A549 (cell line): ENCODE measurements around the gene VPS52. TPM values are rescaled to one million over a fixed set of nuclear protein-coding genes. Genes with fewer than 3 reads are reported as not detected.

Experiments used
- ATAC-seq, 2 experiments: fragments of 200-7000 bp in 1 of 2; fragments of >200 bp in 1 of 2; cut with Nextera tagmentation in 1 of 2; cut with Tn5 transposase in 1 of 2; 3 replicates each; pipeline versions ENCODE4 v1.8.0 to v1.9.1; 2018 to 2020; ENCODE audit warnings: mild to moderate bottlenecking in 1 of 2, moderate library complexity in 1 of 2
- CTCF ChIA-PET: fragments of 300-600 bp; sonication (Branson Sonifier 250); formaldehyde crosslinking; extraction: SDS; loops from one replicate; lab custom pipeline; 2021; ENCODE audit warnings: antibody characterized with exemption, inconsistent platforms; lab: Yijun Ruan, JAX
- POLR2A ChIA-PET: fragments of 350-600 bp; formaldehyde crosslinking; extraction: SDS; loops from one replicate; lab custom pipeline; 2021; ENCODE audit warnings: antibody characterized with exemption, inconsistent platforms; lab: Yijun Ruan, JAX
- DNase-seq, 2 experiments: peaks; one replicate each; pipeline versions ENCODE4 v3.0.0 to v3.0.0-alpha.2; 2011 to 2016; ENCODE audit warnings: low read depth in 1 of 2, low spot score in 1 of 2
- FAIRE-seq: peaks from 2 replicates; lab custom pipeline; 2011; peaks lifted over from hg19 to GRCh38; lab: Jason Lieb, UNC
- H3K27ac ChIP-seq, 2 experiments: fragments of >200 bp; sonication (Bioruptor Twin); formaldehyde crosslinking; 3 replicates each; pipeline ENCODE4 v1.5.1; 2016 to 2017
- H3K4me1 ChIP-seq: fragments of >200 bp; sonication (Bioruptor Twin); formaldehyde crosslinking; 3 replicates; pipeline ENCODE4 v1.6.1; 2016
- H3K4me2 ChIP-seq: fragments of >200 bp; sonication (Bioruptor Twin); formaldehyde crosslinking; 3 replicates; pipeline ENCODE4 v1.6.1; 2016
- H3K4me3 ChIP-seq: fragments of >200 bp; sonication (Bioruptor Twin); formaldehyde crosslinking; 3 replicates; pipeline ENCODE4 v1.5.1; 2016
- H3K9me3 ChIP-seq: fragments of >200 bp; sonication (Bioruptor Twin); formaldehyde crosslinking; 3 replicates; pipeline ENCODE4 v1.6.1; 2016
- CHD4 ChIP-seq: fragments of 200-600 bp; sonication (generic); IDR thresholded peaks from 2 replicates; pipeline ENCODE4 v1.6.1; 2016; ENCODE audit warnings: antibody characterized with exemption, mild to moderate bottlenecking, borderline replicate concordance
- HEYL ChIP-seq: fragments of 250-450 bp; sonication (Bioruptor Pico); IDR thresholded peaks from 2 replicates; pipeline ENCODE4 v1.8.0; 2021; ENCODE audit warnings: mild to moderate bottlenecking, moderate library complexity
- HOXA7 ChIP-seq: fragments of 250-450 bp; sonication (Bioruptor Pico); IDR thresholded peaks from 2 replicates; pipeline ENCODE4 v1.5.0; 2020; ENCODE audit warnings: mild to moderate bottlenecking, moderate library complexity
- JUN ChIP-seq, 2 experiments: fragments of >200 bp; sonication (Bioruptor Twin); formaldehyde crosslinking; IDR thresholded peaks; 2 replicates in 1 of 2; 3 replicates in 1 of 2; pipeline ENCODE4 v1.6.1; 2016 to 2017
- NR3C1 ChIP-seq: fragments of >200 bp; sonication (Bioruptor Twin); formaldehyde crosslinking; IDR thresholded peaks from 3 replicates; pipeline ENCODE4 v1.6.1; 2017
- PHF8 ChIP-seq: fragments of 200-600 bp; sonication (generic); IDR thresholded peaks from 2 replicates; pipeline ENCODE4 v1.6.1; 2016; ENCODE audit warnings: low read depth, mild to moderate bottlenecking, antibody characterized with exemption, moderate library complexity, borderline replicate concordance
- POLR2A ChIP-seq: IDR thresholded peaks from 2 replicates; pipeline ENCODE4 v1.6.1; 2012; ENCODE audit warnings: mild to moderate bottlenecking, low read length
- RAD21 ChIP-seq, 2 experiments: fragments of >200 bp in 1 of 2; sonication (Bioruptor Twin) in 1 of 2; formaldehyde crosslinking in 1 of 2; IDR thresholded peaks in 1 of 2; conservative IDR thresholded peaks in 1 of 2; 2 replicates in 1 of 2; 3 replicates in 1 of 2; pipeline ENCODE4 v1.6.1; 2012 to 2018; ENCODE audit warnings: inconsistent platforms in 1 of 2
- RARB ChIP-seq: fragments of 250-450 bp; sonication (Bioruptor Pico); IDR thresholded peaks from 2 replicates; pipeline ENCODE4 v1.8.0; 2021; ENCODE audit warnings: mild to moderate bottlenecking, moderate library complexity
- RFX5 ChIP-seq: fragments of 450-650 bp; IDR thresholded peaks from 2 replicates; pipeline ENCODE4 v1.7.1; 2014; ENCODE audit warnings: antibody characterized with exemption, mild to moderate bottlenecking, moderate library complexity
- TFCP2L1 ChIP-seq: fragments of 250-450 bp; sonication (Bioruptor Pico); IDR thresholded peaks from 2 replicates; pipeline ENCODE4 v1.5.0; 2021; ENCODE audit warnings: mild to moderate bottlenecking
- TP53 ChIP-seq: fragments of 250-450 bp; sonication (Bioruptor Pico); IDR thresholded peaks from 2 replicates; pipeline ENCODE4 v1.5.0; 2021; ENCODE audit warnings: mild to moderate bottlenecking, moderate library complexity
- WGBS: methylation state at CpG from one replicate; pipeline ENCODE4 v1.1.6; 2017; ENCODE audit errors: missing lambda C conversion rate; 5-methylcytosine and 5-hydroxymethylcytosine counted together
- polyA plus RNA-seq, 4 experiments: library from polyadenylated mRNA; depleted of rRNA in 3 of 4; stranded (reverse); fragments of >200 nt; fragmentation: RNase III in 1 of 4; extraction: RNeasy Plus Mini Kit Qiagen cat#74134 plus additional on column Dnase treatment in 1 of 4; gene quantifications; 2 replicates in 3 of 4; 3 replicates in 1 of 4; pipeline ENCODE4 v1.2.3, GENCODE V29; 2011 to 2017
- TF ChIP-seq, protein P1 (sequence below): fragments of 250-450 bp; sonication (Bioruptor Pico); IDR thresholded peaks from 2 replicates; pipeline ENCODE4 v1.5.0; 2020; ENCODE audit warnings: low read depth, mild to moderate bottlenecking, moderate library complexity
- TF ChIP-seq, protein P2 (sequence below): fragments of 450-650 bp; IDR thresholded peaks from 2 replicates; pipeline ENCODE4 v1.6.1; 2014; ENCODE audit warnings: antibody characterized with exemption
- TF ChIP-seq, protein P3 (sequence below): IDR thresholded peaks from 2 replicates; pipeline ENCODE4 v1.6.1; 2012; ENCODE audit warnings: low read depth, borderline replicate concordance
- TF ChIP-seq, protein P4 (sequence below): IDR thresholded peaks from 2 replicates; pipeline ENCODE4 v1.6.1; 2012
- TF ChIP-seq, protein P5 (sequence below): fragments of >200 bp; sonication (Bioruptor Twin); formaldehyde crosslinking; IDR thresholded peaks from 2 replicates; pipeline ENCODE4 v1.6.1; 2016

VPS52 gene
- polyA plus RNA-seq, 2 of the 4 experiments (the other 2 are of a cell fraction), result 22.8 to 38.9 TPM

DNA sequence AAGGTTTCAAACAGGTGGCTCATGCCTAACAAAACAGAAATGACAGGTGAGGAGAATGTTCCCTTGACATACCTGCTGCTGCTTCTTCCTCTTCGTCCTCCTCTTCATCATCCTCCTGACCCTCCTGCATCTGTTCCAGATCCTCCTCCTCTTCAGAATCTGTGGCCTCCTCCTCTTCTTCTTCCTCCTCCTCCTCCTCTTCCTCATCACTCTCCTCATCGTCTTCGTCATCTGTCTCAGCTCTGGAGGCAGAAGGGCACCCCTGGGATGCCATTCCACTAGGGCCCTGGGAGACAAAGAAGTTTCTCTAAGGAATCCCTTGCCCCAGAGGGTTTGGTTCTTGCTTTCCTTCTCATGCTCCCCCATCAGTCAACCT, 48.3 kb upstream of the VPS52 start:
- Histone ChIP-seq H3K9me3 (no peaks in the 10 kb centered on the region), H3K4me3 (no peak overlapping the region), H3K4me2 (no peak overlapping the region), H3K27ac (no peak overlapping the region), H3K4me1 (peaks cover 45% of the 10 kb centered on the region)
- FAIRE-seq (no peak), ATAC-seq (no peak), DNase-seq (no peak)
- WGBS, result 96% methylated on average over 3 of the region's 3 CpGs
- no peak for TF ChIP-seq POLR2A
- TF ChIP-seq TP53, result no peak
- TF ChIP-seq, protein P1, sequence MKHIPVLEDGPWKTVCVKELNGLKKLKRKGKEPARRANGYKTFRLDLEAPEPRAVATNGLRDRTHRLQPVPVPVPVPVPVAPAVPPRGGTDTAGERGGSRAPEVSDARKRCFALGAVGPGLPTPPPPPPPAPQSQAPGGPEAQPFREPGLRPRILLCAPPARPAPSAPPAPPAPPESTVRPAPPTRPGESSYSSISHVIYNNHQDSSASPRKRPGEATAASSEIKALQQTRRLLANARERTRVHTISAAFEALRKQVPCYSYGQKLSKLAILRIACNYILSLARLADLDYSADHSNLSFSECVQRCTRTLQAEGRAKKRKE (CRISPR knock-in tag), result no peak
- TF ChIP-seq, protein P2, sequence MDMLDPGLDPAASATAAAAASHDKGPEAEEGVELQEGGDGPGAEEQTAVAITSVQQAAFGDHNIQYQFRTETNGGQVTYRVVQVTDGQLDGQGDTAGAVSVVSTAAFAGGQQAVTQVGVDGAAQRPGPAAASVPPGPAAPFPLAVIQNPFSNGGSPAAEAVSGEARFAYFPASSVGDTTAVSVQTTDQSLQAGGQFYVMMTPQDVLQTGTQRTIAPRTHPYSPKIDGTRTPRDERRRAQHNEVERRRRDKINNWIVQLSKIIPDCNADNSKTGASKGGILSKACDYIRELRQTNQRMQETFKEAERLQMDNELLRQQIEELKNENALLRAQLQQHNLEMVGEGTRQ, result no peak
- TF ChIP-seq HEYL, result no peak
- TF ChIP-seq PHF8, result no peak
- TF ChIP-seq RARB, result no peak
- no peak for TF ChIP-seq TFCP2L1
- TF ChIP-seq, protein P3, sequence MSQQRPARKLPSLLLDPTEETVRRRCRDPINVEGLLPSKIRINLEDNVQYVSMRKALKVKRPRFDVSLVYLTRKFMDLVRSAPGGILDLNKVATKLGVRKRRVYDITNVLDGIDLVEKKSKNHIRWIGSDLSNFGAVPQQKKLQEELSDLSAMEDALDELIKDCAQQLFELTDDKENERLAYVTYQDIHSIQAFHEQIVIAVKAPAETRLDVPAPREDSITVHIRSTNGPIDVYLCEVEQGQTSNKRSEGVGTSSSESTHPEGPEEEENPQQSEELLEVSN, result no peak
- TF ChIP-seq, protein P4, sequence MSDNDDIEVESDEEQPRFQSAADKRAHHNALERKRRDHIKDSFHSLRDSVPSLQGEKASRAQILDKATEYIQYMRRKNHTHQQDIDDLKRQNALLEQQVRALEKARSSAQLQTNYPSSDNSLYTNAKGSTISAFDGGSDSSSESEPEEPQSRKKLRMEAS, result no peak
- TF ChIP-seq RAD21 (conservative IDR thresholded peaks at IDR 0.05 in 1 of 2, IDR thresholded peaks at IDR 0.05 in 1 of 2), result no peak
- no peak for TF ChIP-seq NR3C1
- TF ChIP-seq, protein P5, sequence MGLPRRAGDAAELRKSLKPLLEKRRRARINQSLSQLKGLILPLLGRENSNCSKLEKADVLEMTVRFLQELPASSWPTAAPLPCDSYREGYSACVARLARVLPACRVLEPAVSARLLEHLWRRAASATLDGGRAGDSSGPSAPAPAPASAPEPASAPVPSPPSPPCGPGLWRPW, result no peak
- POLR2A ChIA-PET, result no interaction called here
- CTCF ChIA-PET, result interaction anchor here (1.0 kb wide), 1 partner anchor 21 kb away, joined by 3 read pairs; no protein-coding TSS in a partner anchor

DNA sequence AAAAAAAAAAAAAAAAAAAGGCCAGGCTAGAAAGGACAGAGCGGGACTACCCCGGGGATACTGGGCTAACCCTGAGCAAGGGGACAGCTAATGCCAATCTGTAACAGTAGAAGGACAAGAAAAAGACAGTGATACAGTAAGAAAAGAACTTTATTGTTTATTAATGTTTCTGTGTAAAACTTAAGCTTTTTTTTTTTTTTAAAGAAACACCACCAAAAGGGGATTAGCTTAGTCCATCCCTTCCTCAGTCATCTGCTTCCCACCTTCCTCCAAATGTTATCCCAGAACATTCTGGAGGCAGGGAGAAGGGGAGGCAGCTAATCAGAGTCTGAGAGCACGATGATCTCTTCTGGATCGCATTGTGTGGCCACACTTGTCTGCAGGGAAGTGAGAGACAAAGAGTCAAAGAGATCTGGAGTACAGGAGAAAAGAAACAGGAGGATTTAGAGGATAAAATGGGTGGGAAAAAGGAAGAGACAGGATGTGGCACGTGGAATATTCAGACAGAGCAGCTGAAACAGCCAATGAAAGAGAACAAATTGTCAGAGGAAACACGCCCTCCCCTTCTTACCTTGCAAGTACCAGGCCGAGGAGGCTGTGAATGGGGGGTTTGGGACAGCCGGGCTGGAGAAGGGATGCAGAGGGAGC, 46.9 kb upstream of the VPS52 start:
- peaks cover 42% of the 10 kb centered on the region for H3K4me1 ChIP-seq
- no peak for FAIRE-seq
- CTCF ChIA-PET, result interaction anchor here (1.0 kb wide), 1 partner anchor 26 kb away, joined by 4 read pairs; no protein-coding TSS in a partner anchor

DNA sequence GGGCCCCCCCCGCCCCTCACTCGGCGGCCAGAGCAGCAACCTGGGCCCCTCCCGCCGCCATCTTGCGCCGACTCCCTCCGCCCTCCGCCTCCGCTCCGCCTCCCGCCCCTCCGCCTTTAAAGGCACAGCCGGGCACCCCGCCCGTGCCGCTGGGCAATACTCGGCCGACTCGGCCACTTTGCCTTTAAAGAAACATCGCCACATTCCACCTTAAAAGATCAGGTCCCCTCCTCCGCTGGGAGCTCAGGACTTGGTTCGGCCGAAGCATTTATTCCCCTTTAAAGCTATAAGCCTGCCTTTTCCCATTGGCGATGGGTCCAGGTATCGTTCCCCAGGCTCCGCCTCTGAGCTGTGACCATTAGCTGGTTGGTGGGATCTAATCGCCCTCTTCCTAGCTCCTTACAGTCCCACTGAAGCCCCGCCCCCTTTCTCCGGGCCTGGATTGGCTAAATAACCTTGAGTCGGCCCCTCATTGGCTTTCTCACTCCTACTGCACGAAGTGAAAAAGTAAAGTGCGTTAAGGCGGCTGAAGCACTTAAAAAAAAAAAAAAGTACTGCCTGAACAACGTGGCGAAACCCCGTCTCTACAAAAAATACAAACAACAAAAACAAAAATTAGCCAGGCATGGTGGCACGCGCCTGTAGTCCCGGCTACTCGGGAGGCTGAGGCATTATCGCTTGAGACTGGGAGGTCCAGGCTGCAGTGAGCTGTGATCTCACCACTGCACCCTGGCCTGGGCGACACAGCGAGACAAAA, 46.2 kb upstream of the VPS52 start, which contains the start of gene ZBTB22:
TSS of gene ZBTB22 (minus strand) at position 76 of the 757 bp plus-strand sequence. CDS start 828 bp downstream, outside the sequence.
- DNase-seq (peak; percentile 86 to 97), FAIRE-seq (no peak), ATAC-seq (peak; percentile 65 to 82)
- TF ChIP-seq CHD4 (no peak), HOXA7 (CRISPR knock-in tag) (no peak), RFX5 (peak; percentile 43; the same call in 1 of the 2 replicates), JUN (IDR thresholded peaks at IDR 0.05) (0 out of 5 replicates have a peak, but pooled peaks of 1 of the 2 experiments have one; percentile 27)
- TF ChIP-seq, protein P4, result peak; percentile 47
- TF ChIP-seq, protein P2, result no peak
- CTCF ChIA-PET, result interaction anchor here (1.0 to 3.5 kb wide), 4 partner anchors 17 to 27 kb away, joined by 3 to 8 read pairs (median 4); no protein-coding TSS in a partner anchor
- Histone ChIP-seq H3K4me2 (peak within 1 kb of the TSS; percentile 82), H3K4me3 (peak within 1 kb of the TSS; percentile 41), H3K9me3 (no peaks in the 10 kb centered on the region), H3K27ac (peak within 1 kb of the TSS; percentile 69 to 91), H3K4me1 (peaks cover 42% of the 10 kb centered on the region)
- WGBS, result 1% methylated on average over 22 of the region's 44 CpGs
- POLR2A ChIA-PET, result interaction anchor here (0.5 to 1.6 kb wide), 12 partner anchors 8 to 346 kb away, joined by 3 to 14 read pairs (median 6); partner anchors contain the start of genes B3GALT4, PFDN6, RPS18 and VPS52

More for the DNA sequence above, 46.9 kb upstream of the VPS52 start:
- H3K4me2 ChIP-seq, result peak overlapping the region; percentile 82
- POLR2A ChIA-PET, result interaction anchor here (0.6 to 1.6 kb wide), 10 partner anchors 10 to 1919 kb away, joined by 3 to 14 read pairs (median 6); partner anchors contain the start of genes B3GALT4, PFDN6, RPS18 and VPS52
- H3K9me3 ChIP-seq, result no peaks in the 10 kb centered on the region
- ATAC-seq (no peak), DNase-seq (no peak)
- peak overlapping the region; percentile 41 for H3K4me3 ChIP-seq
- no peak for TF ChIP-seq TFCP2L1
- 61% methylated on average over 8 of the region's 8 CpGs for WGBS
- H3K27ac ChIP-seq, result peak overlapping the region; percentile 69 to 91; a peak in 4 of 6 replicates
